Stimulated activated memory B cell treated with anti-CD40 and anti-IgM and Interleukin-4, amounts not matched to agents 10 μg/mL and 1 μg/mL and 100 μg/mL, for 72 hours (primary cell): ENCODE data around the gene ADAMTS4.

Source experiments
- ATAC-seq: fragments of 150-1000 bp; cut with Tn5 transposase; 2 replicates; pipeline ENCODE4 v1.10.0; 2021
- H3K27ac Mint-ChIP-seq: one replicate; pipeline ENCODE4 v1.8.0; 2022; ENCODE audit warnings: mild to moderate bottlenecking, mixed read lengths
- H3K27me3 Mint-ChIP-seq: one replicate; pipeline ENCODE4 v1.8.0; 2022; ENCODE audit warnings: mixed read lengths
- H3K36me3 Mint-ChIP-seq: one replicate; pipeline ENCODE4 v1.8.0; 2022; ENCODE audit warnings: mixed read lengths
- H3K4me1 Mint-ChIP-seq: one replicate; pipeline ENCODE4 v1.8.0; 2022; ENCODE audit warnings: mixed read lengths
- H3K4me3 Mint-ChIP-seq: one replicate; pipeline ENCODE4 v1.8.0; 2022; ENCODE audit warnings: mild to moderate bottlenecking, moderate library complexity, mixed read lengths
- H3K9me3 Mint-ChIP-seq: one replicate; pipeline ENCODE4 v1.8.0; 2022; ENCODE audit warnings: mixed read lengths

ADAMTS4 gene

GRCh38 chr1:161159087-161159912 is 39.6 kb downstream of the ADAMTS4 start, which contains the start of gene USP21:
Gene USP21, plus strand, starts transcription at chr1:161159500. Its CDS starts 1,141 bp downstream, at chr1:161160641.
- Mint-ChIP-seq H3K4me1 (peaks cover 63% of the 10 kb centered on the region), H3K27ac (peak within 1 kb of the TSS; percentile 85), H3K27me3 (no peaks in the 10 kb centered on the region), H3K9me3 (no peaks in the 10 kb centered on the region), H3K4me3 (peak within 1 kb of the TSS; percentile 81), H3K36me3 (peaks cover 52% of the 10 kb centered on the region)
- ATAC-seq: peak; percentile 97

DNA sequence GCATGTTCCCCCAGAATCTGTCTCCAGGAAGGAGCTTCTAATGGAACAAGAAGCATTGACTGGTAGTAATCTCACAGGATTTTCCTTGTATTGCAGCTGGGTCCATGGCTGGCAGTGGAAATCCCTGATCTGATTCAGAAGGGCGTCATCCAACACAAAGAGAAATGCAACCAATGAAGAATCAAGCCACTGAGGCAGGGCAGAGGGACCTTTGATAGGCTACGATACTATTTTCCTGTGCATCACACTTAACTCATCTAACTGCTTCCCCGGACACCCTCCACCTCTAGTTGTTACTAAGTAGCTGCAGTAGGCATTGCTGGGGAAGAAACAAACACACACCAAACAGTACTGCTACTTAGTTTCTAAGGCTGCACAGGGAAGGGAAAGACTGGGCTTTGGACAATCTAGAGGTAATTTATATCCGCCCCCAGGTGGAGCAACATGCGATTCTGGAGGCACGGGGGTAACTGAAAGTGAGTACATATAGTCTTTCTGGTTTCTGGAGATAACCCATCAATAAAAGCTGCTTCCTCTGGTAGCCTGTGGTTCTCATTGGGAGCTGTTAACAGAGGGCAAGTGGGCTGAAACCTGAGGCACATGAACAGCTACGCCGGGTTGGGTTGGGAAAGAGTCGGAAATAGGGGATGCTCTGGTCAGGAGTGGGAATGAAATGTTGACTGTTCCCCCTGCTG is 40.4 kb downstream of the ADAMTS4 start:
- Mint-ChIP-seq H3K4me3 (peak overlapping the region; percentile 18), H3K4me1 (peaks cover 60% of the 10 kb centered on the region)

DNA sequence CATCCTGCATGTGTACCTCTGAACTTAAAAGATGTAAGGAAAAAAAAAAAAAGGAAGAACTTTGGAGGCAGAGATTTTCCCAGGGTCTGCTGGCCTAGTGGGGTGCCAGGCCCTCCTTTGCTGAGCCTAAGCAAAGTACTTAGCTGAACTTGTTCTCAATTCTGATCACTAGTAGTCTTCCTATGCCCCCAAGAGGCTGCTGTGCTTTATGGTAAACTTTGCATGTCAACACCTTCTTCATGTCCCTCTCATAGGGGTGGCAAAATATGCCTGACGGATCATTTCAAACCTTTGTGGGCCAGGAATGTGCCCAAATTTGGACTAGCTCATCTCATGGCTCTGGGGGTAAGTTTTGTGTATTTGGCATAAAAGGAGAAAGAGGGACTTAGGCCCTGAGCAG is 41.0 kb downstream of the ADAMTS4 start:
- ATAC-seq: no peak
- Mint-ChIP-seq H3K4me1 (peaks cover 54% of the 10 kb centered on the region), H3K27ac (peak overlapping the region; percentile 85), H3K9me3 (no peaks in the 10 kb centered on the region), H3K36me3 (peaks cover 38% of the 10 kb centered on the region), H3K27me3 (no peaks in the 10 kb centered on the region), H3K4me3 (peak overlapping the region; percentile 45)

More for the DNA sequence above, 40.4 kb downstream of the ADAMTS4 start:
- Mint-ChIP-seq H3K27ac (peak overlapping the region; percentile 85), H3K27me3 (no peaks in the 10 kb centered on the region), H3K36me3 (peaks cover 44% of the 10 kb centered on the region), H3K9me3 (no peaks in the 10 kb centered on the region)
- no peak for ATAC-seq

DNA sequence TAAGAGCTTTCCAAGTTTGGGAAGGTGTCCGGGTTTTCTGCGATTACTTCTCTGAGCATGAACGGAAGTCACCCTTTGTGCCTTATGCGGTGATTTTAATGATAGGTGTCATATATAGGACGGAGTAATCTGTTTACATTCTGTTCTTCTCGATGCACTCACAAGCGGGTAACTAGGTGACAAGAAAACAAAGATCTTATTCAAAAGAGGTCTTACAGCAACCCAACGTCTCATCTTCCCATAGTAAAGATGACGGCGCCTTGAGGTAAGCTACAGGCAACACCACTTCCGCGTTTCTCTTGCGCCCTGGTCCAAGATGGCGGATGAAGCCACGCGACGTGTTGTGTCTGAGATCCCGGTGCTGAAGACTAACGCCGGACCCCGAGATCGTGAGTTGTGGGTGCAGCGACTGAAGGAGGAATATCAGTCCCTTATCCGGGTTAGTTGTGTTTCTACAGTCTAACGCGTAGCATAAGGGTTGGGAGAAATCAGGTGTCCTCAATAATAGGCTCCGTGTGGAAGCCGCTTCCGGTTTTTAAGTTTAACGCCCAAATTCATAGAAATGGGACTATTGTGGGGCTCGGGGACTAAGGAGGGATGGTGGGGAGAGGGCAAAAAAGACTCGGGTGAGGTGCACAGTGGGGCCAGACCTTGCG is 45.0 kb downstream of the ADAMTS4 start, which contains the start of gene UFC1:
TSS of gene UFC1 (plus strand) at position 297 of the 656 bp plus-strand sequence. CDS start at position 317, 20 bp downstream.
- peak within 1 kb of the TSS; percentile 100 for H3K27ac Mint-ChIP-seq
- no peaks in the 10 kb centered on the region for H3K27me3 Mint-ChIP-seq
- ATAC-seq: peak; percentile 97
- H3K4me1 Mint-ChIP-seq: peaks cover 21% of the 10 kb centered on the region
- H3K36me3 Mint-ChIP-seq: peaks cover 22% of the 10 kb centered on the region
- peak within 1 kb of the TSS; percentile 98 for H3K4me3 Mint-ChIP-seq
- H3K9me3 Mint-ChIP-seq: no peaks in the 10 kb centered on the region

GRCh38 chr1:161153176-161153575 is 45.7 kb downstream of the ADAMTS4 start:
- Mint-ChIP-seq H3K27me3 (no peaks in the 10 kb centered on the region), H3K9me3 (no peaks in the 10 kb centered on the region), H3K4me1 (peaks cover 18% of the 10 kb centered on the region), H3K4me3 (peak overlapping the region; percentile 98), H3K27ac (peak overlapping the region; percentile 100), H3K36me3 (peaks cover 21% of the 10 kb centered on the region)
- no peak for ATAC-seq

DNA sequence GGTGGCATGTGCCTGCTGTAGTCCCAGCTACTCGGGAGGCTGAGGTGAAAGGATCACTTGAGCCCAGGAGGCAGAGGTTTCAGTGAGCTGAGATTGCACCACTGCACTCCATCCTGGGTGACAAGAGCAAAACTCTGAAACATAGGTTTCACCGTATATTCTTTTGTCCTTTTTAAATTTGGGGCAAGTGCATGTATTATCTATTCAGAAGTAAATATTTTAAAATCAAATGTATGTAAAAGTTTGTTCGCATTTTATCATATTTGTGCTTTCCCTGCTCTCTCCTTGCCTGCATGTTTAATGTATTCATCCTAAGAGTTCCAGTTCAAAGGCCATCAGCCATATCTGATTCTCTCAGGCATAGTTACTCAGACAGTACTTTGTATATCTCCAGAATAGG is 53.0 kb downstream of the ADAMTS4 start:
- no peak for ATAC-seq
- Mint-ChIP-seq H3K9me3 (no peaks in the 10 kb centered on the region), H3K4me3 (no peak overlapping the region), H3K27ac (no peak overlapping the region), H3K27me3 (no peaks in the 10 kb centered on the region), H3K36me3 (no peaks in the 10 kb centered on the region), H3K4me1 (no peaks in the 10 kb centered on the region)

DNA sequence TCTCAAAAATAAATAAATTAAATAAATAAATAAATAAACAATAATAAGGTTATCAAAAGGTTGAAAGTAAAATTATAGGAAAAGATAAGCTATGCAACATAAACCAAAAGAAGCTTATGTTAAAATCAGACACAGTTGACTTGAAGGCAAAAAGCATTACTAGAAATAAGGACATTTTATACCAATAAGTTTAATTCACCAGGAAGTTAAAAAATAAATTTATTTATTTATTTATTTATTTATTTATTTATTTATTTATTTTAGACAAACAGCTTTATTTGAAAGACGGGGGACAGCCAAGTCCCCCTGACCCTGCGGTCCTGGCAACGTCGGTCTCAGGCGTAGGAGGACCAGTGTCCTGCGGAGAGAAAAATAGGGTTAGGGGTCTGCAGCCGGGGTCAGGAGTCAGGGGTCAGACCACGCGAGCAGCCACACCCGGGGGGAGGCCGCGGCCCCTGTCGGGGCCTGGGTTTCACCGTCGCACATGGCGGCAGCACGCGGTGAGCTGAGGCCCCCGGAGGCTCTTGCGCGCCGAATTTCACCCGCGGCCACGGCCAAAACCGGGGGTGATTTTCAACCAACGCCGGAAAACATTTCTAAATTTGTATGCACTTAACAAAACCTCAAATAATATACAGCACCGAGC is 58.0 kb downstream of the ADAMTS4 start:
- H3K36me3 Mint-ChIP-seq: no peaks in the 10 kb centered on the region
- no peaks in the 10 kb centered on the region for H3K27me3 Mint-ChIP-seq
- no peak overlapping the region for H3K27ac Mint-ChIP-seq
- peaks cover 13% of the 10 kb centered on the region for H3K4me1 Mint-ChIP-seq
- ATAC-seq: no peak
- H3K4me3 Mint-ChIP-seq: no peak overlapping the region
- H3K9me3 Mint-ChIP-seq: no peaks in the 10 kb centered on the region

GRCh38 chr1:161139766-161140165 is 59.1 kb downstream of the ADAMTS4 start:
- H3K36me3 Mint-ChIP-seq: peaks cover 6% of the 10 kb centered on the region
- no peak for ATAC-seq
- H3K27ac Mint-ChIP-seq: no peak overlapping the region
- peaks cover 18% of the 10 kb centered on the region for H3K4me1 Mint-ChIP-seq
- no peaks in the 10 kb centered on the region for H3K9me3 Mint-ChIP-seq
- no peaks in the 10 kb centered on the region for H3K27me3 Mint-ChIP-seq
- H3K4me3 Mint-ChIP-seq: no peak overlapping the region

DNA sequence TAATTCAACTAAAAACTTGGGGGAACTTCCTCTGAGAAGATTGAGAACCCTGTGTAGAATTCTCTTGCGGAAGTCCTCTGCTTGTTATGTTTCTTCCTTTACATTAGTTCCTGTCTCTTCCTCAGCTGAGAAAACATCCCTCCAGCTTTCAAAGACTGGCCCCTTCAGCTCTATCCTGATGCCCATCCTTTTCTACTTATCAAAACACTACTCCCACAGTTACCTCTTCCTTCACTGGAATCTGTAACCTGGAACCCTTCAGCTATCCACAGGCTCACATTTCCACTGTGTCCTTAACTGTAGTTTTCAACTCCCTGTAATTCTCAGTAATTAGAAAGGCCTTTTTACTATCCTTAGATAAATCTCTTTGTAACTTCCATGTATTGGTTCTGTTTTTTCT is 60.4 kb downstream of the ADAMTS4 start:
- Mint-ChIP-seq H3K36me3 (peaks cover 6% of the 10 kb centered on the region), H3K4me3 (no peak overlapping the region), H3K9me3 (no peaks in the 10 kb centered on the region), H3K4me1 (peaks cover 18% of the 10 kb centered on the region), H3K27me3 (no peaks in the 10 kb centered on the region), H3K27ac (peak overlapping the region; percentile 15)
- no peak for ATAC-seq

DNA sequence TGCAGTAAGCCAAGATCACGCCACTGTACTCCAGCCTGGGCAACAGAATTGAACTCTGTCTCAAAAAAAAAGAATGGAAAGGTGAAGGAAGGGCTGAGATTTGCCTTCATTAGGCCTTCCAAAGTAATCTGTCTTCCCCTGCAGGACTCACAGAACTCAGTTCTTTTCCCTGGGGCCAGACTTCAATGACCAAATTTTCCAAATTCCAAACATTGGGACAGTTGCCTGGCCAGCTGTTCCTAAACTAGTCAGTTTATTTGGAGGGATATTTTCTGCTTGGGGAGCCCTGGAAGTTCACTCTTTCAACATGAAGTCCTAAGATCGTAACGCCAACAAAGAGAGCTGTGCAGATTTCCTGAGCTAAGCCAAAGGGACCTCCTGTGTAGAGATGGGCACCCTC is 61.0 kb downstream of the ADAMTS4 start:
- Mint-ChIP-seq H3K4me1 (peaks cover 18% of the 10 kb centered on the region), H3K36me3 (peaks cover 6% of the 10 kb centered on the region), H3K27me3 (no peaks in the 10 kb centered on the region), H3K9me3 (no peaks in the 10 kb centered on the region), H3K27ac (peak overlapping the region; percentile 15), H3K4me3 (no peak overlapping the region)
- no peak for ATAC-seq
